Psoas muscle (tissue), 8 donors: ENCODE measurements around the gene GTF2A2. TPM values are rescaled to one million over a fixed set of nuclear protein-coding genes. Genes with fewer than 3 reads are reported as not detected.

Experiments used
- ATAC-seq, 4 donors: fragments of 200-7000 bp; cut with Tn5 transposase; one replicate each; pipeline ENCODE4 v1.9.1; 2020; ENCODE audit warnings: moderate library complexity in 3 of 4, mild to moderate bottlenecking in 2 of 4
- DNase-seq, 2 donors: peaks; one replicate each; pipeline ENCODE4 v3.0.0-alpha.2; 2020
- H3K27ac ChIP-seq: fragments of 200-600 bp; one replicate; pipeline ENCODE4 v1.8.0; 2022
- H3K27me3 ChIP-seq, 3 donors: fragments of 200-600 bp in 1 of 3; one replicate each; pipeline versions ENCODE4 v1.6.1 to v1.8.0; 2013 to 2022; ENCODE audit warnings: low read length in 2 of 3, mild to moderate bottlenecking in 2 of 3, moderate library complexity in 1 of 3; ENCODE audit not compliant: insufficient read depth in 3 of 3
- H3K36me3 ChIP-seq, 2 donors: fragments of 200-600 bp in 1 of 2; one replicate each; pipeline versions ENCODE4 v1.6.1 to v1.8.0; 2013 to 2022; ENCODE audit warnings: low read depth in 1 of 2, mild to moderate bottlenecking in 1 of 2, moderate library complexity in 1 of 2; ENCODE audit not compliant: insufficient read depth in 1 of 2
- H3K4me1 ChIP-seq: fragments of 200-600 bp; one replicate; pipeline ENCODE4 v1.8.0; 2022
- H3K4me3 ChIP-seq: fragments of 200-600 bp; one replicate; pipeline ENCODE4 v1.8.0; 2022; ENCODE audit warnings: mild to moderate bottlenecking
- H3K9me3 ChIP-seq: fragments of 200-600 bp; one replicate; pipeline ENCODE4 v1.8.0; 2022
- CTCF ChIP-seq: fragments of 200-600 bp; IDR thresholded peaks from one replicate; pipeline ENCODE4 v1.8.0; 2022; ENCODE audit warnings: antibody characterized with exemption
- WGBS, 3 donors: extraction: QIAGEN DNeasy Blood & Tissue Kit; methylation state at CpG; one replicate each; pipeline versions ENCODE4 v1.1.6 to v1.1.7; 2013; 5-methylcytosine and 5-hydroxymethylcytosine counted together
- intact Hi-C, 2 donors: fragments of 100-400 bp; cut with DNase I; formaldehyde crosslinking; loops; one replicate each; pipeline versions ENCODE4 v1.11.0 to v1.14.2; 2022
- polyA plus RNA-seq, 3 donors: library from polyadenylated mRNA; stranded (reverse); fragments of 200-250 nt; gene quantifications; one replicate each; pipeline ENCODE4 v1.2.3, GENCODE V29; 2013
- total RNA-seq, 4 donors: library from RNA; stranded (reverse); fragmentation: NEBNext Ultra II Directional in 2 of 4; extraction: Animal tissue kit (Norgen Biotek cat#: 25700) in 2 of 4; gene quantifications; one replicate each; pipeline versions ENCODE4 v1.2.1 to v1.2.4, GENCODE V29; 2021 to 2023
- donor health status: healthy with polysubstance abuse.
- donor health status: DM: no; HTN: no; CAD: no; lungs with moderate emphysema.
- donor health status: Bipolar disorder and iron deficiency.
- donor health status: healthy.
- donor health status: DM: yes; HTN: yes; CAD: no.
- donor health status: DM: no; HTN: no; CAD: no.
- donor health status: DM: no; HTN: no; CAD: no.
- donor health status: DM: yes; HTN: yes; CAD: no.

GTF2A2 gene
- total and polyA plus RNA-seq, 7 donors, result 84.1 to 229 (median 113) TPM

GRCh38 chr15:59686389-59686788, 29.1 kb upstream of the GTF2A2 start:
- peaks cover 30% of the 10 kb centered on the region for H3K4me1 ChIP-seq
- H3K36me3 ChIP-seq, result peaks cover 0 to 19% of the 10 kb centered on the region in 2 donors
- WGBS, 3 donors, result 67 to 76% (median 73%) methylated on average over 7 of the region's 7 CpGs
- intact Hi-C loops, result loop anchor here in 1 of 2 donors (10.0 kb wide), 1 partner anchor 848 kb away; no protein-coding TSS in a partner anchor
- ATAC-seq (no peak), DNase-seq (no peak)
- H3K4me3 ChIP-seq, result peak overlapping the region; percentile 13
- H3K27me3 ChIP-seq, result no peaks in the 10 kb centered on the region
- H3K9me3 ChIP-seq, result no peaks in the 10 kb centered on the region
- no peak for TF ChIP-seq CTCF
- peak overlapping the region; percentile 34 for H3K27ac ChIP-seq

GRCh38 chr15:59685737-59686297, 28.5 kb upstream of the GTF2A2 start:
- no peak for DNase-seq
- intact Hi-C loops, result loop anchor here in 1 of 2 donors (2.0 to 10.0 kb wide), 2 partner anchors 27 to 849 kb away; no protein-coding TSS in a partner anchor
- ATAC-seq, result no peak
- Histone ChIP-seq H3K27me3 (no peaks in the 10 kb centered on the region), H3K4me1 (peaks cover 30% of the 10 kb centered on the region), H3K9me3 (no peaks in the 10 kb centered on the region), H3K36me3 (peaks cover 0 to 25% of the 10 kb centered on the region in 2 donors), H3K4me3 (peak overlapping the region; percentile 13), H3K27ac (peak overlapping the region; percentile 34)
- no peak for TF ChIP-seq CTCF
- 11 to 39% (median 23%) methylated on average over 1 of the region's 1 CpG for WGBS, 3 donors

- intact Hi-C loops, result loop anchor here in 1 of 2 donors (10.0 kb wide), 1 partner anchor 854 kb away; no protein-coding TSS in a partner anchor
- Histone ChIP-seq H3K36me3 (peaks cover 3 to 66% of the 10 kb centered on the region in 2 donors), H3K4me3 (no peak overlapping the region), H3K4me1 (peaks cover 9% of the 10 kb centered on the region), H3K9me3 (no peaks in the 10 kb centered on the region), H3K27me3 (no peaks in the 10 kb centered on the region), H3K27ac (no peak overlapping the region)
- no peak for TF ChIP-seq CTCF
- ATAC-seq, result no peak
- DNase-seq, result no peak
- WGBS, 3 donors, result 94 to 99% (median 96%) methylated on average over 4 of the region's 5 CpGs
Observed at GRCh38 chr15:59680870-59681269, 23.6 kb upstream of the GTF2A2 start.

- Histone ChIP-seq H3K27me3 (no peaks in the 10 kb centered on the region), H3K36me3 (peaks cover 3 to 71% of the 10 kb centered on the region in 2 donors), H3K4me3 (no peak overlapping the region), H3K27ac (no peak overlapping the region), H3K9me3 (no peaks in the 10 kb centered on the region), H3K4me1 (peaks cover 6% of the 10 kb centered on the region)
- intact Hi-C loops, result loop anchor here in 1 of 2 donors (10.0 kb wide), 1 partner anchor 854 kb away; no protein-coding TSS in a partner anchor
- 91 to 97% (median 96%) methylated on average over 6 of the region's 6 CpGs for WGBS, 3 donors
- ATAC-seq, result no peak
- no peak for DNase-seq
- TF ChIP-seq CTCF, result no peak
Observed at GRCh38 chr15:59680346-59680745, 23.0 kb upstream of the GTF2A2 start.
